AG10803 (cell line): ENCODE data around the gene CDK19.
A peak's percentile ranks its signal among the peaks of the same experiment; 100 is the strongest.

Experiments
- DNase-seq: peaks from one replicate; pipeline ENCODE4 v3.0.0; 2010; ENCODE audit warnings: low read depth
- H3K4me3 ChIP-seq: 2 replicates; pipeline ENCODE4 v1.5.1; 2011; ENCODE audit warnings: mild to moderate bottlenecking, low read length, control low read depth
- TF ChIP-seq, protein P1 (sequence below): conservative IDR thresholded peaks from 2 replicates; pipeline ENCODE4 v1.5.1; 2011; ENCODE audit warnings: mild to moderate bottlenecking, low read length, control low read depth, inconsistent platforms

Gene CDK19

DNA sequence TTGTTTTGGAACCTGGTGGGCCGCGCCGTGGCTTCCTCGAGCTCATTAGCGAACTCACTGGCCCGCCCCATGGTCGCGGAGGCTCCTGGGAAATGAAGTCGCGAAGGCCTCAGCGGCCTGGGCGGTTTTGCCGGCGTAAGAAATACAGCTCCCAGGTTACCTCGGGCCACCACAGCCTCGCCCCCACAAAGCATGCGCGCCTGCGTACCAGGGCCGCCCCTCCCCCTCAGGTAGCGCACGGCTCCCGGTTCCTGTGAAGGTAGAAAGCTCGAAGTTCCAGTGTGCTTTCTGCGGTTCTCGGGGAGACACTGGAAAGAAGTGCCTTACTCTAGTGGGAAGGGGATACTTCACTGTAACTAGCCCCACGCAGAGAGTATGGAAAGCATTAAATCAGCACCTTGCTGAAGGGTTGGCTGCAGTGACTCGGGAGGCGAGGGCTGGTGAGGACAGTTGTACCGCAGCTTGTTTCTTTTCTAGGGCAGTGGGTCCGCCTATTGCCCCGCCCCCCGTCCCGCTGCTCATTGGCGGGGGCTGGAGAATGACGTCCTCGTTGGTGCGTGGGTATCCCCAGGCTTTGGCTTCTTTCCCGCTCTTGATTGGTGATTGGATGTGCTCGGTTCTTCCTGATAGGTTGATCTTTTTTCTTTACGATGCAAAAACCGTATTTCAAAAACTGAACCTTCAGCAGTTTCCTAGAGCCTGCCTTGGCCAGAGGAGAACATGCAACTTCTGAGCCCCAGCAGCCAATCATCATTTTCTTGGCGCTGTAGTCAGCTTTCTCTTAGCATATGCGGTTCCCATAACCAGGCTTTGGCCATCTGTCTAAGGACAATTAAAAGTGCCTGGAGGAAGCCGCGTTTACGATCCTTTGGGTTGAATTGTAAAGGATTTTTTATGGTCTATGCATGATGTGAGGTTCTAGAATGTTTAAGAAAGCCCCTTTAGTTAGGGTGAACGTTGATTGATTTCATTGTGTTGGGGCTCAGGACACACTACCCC, at the start of gene CDK19:
Gene CDK19, minus strand, starts transcription at position 59 of the 999 bp plus-strand sequence. CDS start 333 bp downstream, outside the sequence.
- H3K4me3 ChIP-seq = peak within 1 kb of the TSS; percentile 98
- DNase-seq = peak; percentile 98

GRCh38 chr6:110864824-110865223, 49.6 kb upstream of the CDK19 start:
- TF ChIP-seq, protein P1, sequence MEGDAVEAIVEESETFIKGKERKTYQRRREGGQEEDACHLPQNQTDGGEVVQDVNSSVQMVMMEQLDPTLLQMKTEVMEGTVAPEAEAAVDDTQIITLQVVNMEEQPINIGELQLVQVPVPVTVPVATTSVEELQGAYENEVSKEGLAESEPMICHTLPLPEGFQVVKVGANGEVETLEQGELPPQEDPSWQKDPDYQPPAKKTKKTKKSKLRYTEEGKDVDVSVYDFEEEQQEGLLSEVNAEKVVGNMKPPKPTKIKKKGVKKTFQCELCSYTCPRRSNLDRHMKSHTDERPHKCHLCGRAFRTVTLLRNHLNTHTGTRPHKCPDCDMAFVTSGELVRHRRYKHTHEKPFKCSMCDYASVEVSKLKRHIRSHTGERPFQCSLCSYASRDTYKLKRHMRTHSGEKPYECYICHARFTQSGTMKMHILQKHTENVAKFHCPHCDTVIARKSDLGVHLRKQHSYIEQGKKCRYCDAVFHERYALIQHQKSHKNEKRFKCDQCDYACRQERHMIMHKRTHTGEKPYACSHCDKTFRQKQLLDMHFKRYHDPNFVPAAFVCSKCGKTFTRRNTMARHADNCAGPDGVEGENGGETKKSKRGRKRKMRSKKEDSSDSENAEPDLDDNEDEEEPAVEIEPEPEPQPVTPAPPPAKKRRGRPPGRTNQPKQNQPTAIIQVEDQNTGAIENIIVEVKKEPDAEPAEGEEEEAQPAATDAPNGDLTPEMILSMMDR = no peak
- no peak for DNase-seq

More for the DNA sequence above, at the start of gene CDK19:
- TF ChIP-seq, protein P1 = no peak

GRCh38 chr6:110859335-110859792, 44.1 kb upstream of the CDK19 start:
- no peak overlapping the region for H3K4me3 ChIP-seq

More at GRCh38 chr6:110864824-110865223, 49.6 kb upstream of the CDK19 start:
- no peak overlapping the region for H3K4me3 ChIP-seq

GRCh38 chr6:110858562-110859214, 43.4 kb upstream of the CDK19 start:
- no peak overlapping the region for H3K4me3 ChIP-seq
- DNase-seq = no peak
- TF ChIP-seq, protein P1 = no peak

More at GRCh38 chr6:110859335-110859792, 44.1 kb upstream of the CDK19 start:
- TF ChIP-seq, protein P1 = no peak
- DNase-seq = no peak

DNA sequence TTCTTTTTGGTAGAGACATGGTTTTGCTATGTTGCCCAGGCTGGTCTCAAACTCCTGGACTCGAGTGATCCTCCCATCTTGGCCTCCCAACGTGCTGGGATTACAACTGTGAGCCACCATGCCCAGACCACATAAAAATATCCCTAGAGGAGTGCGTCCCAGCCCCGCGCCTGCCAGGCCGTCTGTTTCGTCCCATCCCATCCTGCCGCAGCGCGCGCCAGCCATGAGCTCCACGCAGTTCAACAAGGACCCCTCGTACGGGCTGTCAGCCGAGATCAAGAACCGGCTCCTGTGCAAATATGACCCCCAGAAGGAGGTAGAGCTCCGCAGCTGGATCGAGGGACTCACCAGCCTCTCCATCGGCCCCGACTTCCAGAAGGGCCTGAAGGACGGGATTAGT, 42.7 kb upstream of the CDK19 start:
- H3K4me3 ChIP-seq = no peak overlapping the region
- TF ChIP-seq, protein P1 = no peak
- DNase-seq = no peak

DNA sequence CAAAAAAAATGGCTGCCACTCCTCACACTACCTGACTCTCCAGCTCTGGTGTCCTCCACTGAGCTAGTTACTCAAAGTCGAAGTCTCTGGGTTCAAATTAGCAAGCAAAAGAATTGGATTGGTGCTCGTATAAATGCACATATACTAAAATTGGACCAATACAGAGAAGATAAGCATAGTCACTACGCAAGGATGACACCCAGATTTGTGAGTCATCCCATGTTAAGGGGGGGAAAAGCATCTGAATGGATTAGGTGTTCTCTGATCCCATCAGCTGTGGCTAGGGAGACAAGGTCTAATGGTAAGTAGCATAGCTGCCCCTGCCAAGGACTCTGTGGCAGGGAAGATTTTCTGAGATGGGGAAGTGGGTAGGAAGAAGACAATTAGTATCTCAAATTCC, 41.0 kb upstream of the CDK19 start:
- TF ChIP-seq, protein P1 = no peak

More for the DNA sequence above, 41.0 kb upstream of the CDK19 start:
- no peak overlapping the region for H3K4me3 ChIP-seq
- DNase-seq = no peak
